Measurements from ENCODE around the gene HK3. TPM values are rescaled to one million over a fixed set of nuclear protein-coding genes. Genes with fewer than 3 reads are reported as not detected.
A peak's percentile ranks its signal among the peaks of the same experiment; 100 is the strongest.

HK3 gene
- total and polyA plus RNA-seq, 2 experiments from 2014 or later = not detected

GRCh38 chr5:176845392-176845713, 53.8 kb downstream of the HK3 start:
- no peak overlapping the region for H3K4me2 ChIP-seq

GRCh38 chr5:176844706-176845391, 54.3 kb downstream of the HK3 start:
- Mint-ChIP-seq H3K4me1 (peaks cover 13% of the 10 kb centered on the region), H3K36me3 (ENCODE audit: low read depth) (no peaks in the 10 kb centered on the region), H3K9me3 (no peaks in the 10 kb centered on the region; the same call in 1 of the 3 replicates), H3K4me3 (no peak overlapping the region), H3K27me3 (ENCODE audit: insufficient read depth, low read depth, poor library complexity) (peaks cover 10% of the 10 kb centered on the region), H3K27ac (no peak overlapping the region; the same call in 1 of the 2 replicates)
- ATAC-seq = no peak
- no peak overlapping the region for H2AFZ ChIP-seq
- no peak overlapping the region for H3K4me3 ChIP-seq
- no peaks in the 10 kb centered on the region for H3K9me2 ChIP-seq (ENCODE audit: insufficient read depth)
- no peak overlapping the region for H3K27ac ChIP-seq (ENCODE audit: low read depth)
- no peak for DNase-seq (ENCODE audit: low spot score)
- H3K4me2 ChIP-seq = no peak overlapping the region
- no peaks in the 10 kb centered on the region for H3K36me3 ChIP-seq (ENCODE audit: insufficient read depth)
- H3F3A ChIP-seq (replicated peaks; ENCODE audit: low read depth) = no peaks in the 10 kb centered on the region
- no peaks in the 10 kb centered on the region for H3K79me2 ChIP-seq (replicated peaks; ENCODE audit: insufficient read depth)
- peaks cover 3% of the 10 kb centered on the region; the same call in 1 of the 2 replicates for H3K4me1 ChIP-seq (ENCODE audit: insufficient read depth)
- no peaks in the 10 kb centered on the region; the same call in 1 of the 2 replicates for H4K20me1 ChIP-seq (replicated peaks; ENCODE audit: insufficient read depth)
- H3K27me3 ChIP-seq (ENCODE audit: insufficient read depth) = no peaks in the 10 kb centered on the region
- TF ChIP-seq ETS1 (IDR thresholded peaks at IDR 0.05) (no peak), CREB1 (CRISPR knock-in tag; IDR thresholded peaks at IDR 0.05; ENCODE audit: low read depth) (no peak), CTCF (conservative IDR thresholded peaks at IDR 0.05; ENCODE audit: low read depth in 2 of 2) (no peak), STAT1 (IDR thresholded peaks at IDR 0.05; ENCODE audit: unreplicated experiment) (no peak), NANOG (IDR thresholded peaks at IDR 0.05; ENCODE audit: borderline replicate concordance) (no peak), JUNB (IDR thresholded peaks at IDR 0.05; ENCODE audit: unreplicated experiment) (no peak), POLR2AphosphoS5 (IDR thresholded peaks at IDR 0.05; ENCODE audit: low read depth) (no peak), REST (IDR thresholded peaks at IDR 0.05; ENCODE audit: unreplicated experiment) (no peak), EZH2 (IDR thresholded peaks at IDR 0.05; ENCODE audit: low read depth, unreplicated experiment) (no peak), ZNF114 (CRISPR knock-in tag; IDR thresholded peaks at IDR 0.05) (no peak)

More at GRCh38 chr5:176845392-176845713, 53.8 kb downstream of the HK3 start:
- no peak; the same call in 1 of the 3 replicates for ATAC-seq
- Histone ChIP-seq H2AFZ (no peak overlapping the region), H3K4me3 (no peak overlapping the region), H3K27ac (ENCODE audit: low read depth) (no peak overlapping the region), H3F3A (replicated peaks; ENCODE audit: low read depth) (no peaks in the 10 kb centered on the region), H3K27me3 (ENCODE audit: insufficient read depth) (no peaks in the 10 kb centered on the region), H3K4me1 (ENCODE audit: insufficient read depth) (peaks cover under 1% of the 10 kb centered on the region; the same call in 1 of the 2 replicates), H3K79me2 (replicated peaks; ENCODE audit: insufficient read depth) (no peaks in the 10 kb centered on the region), H3K36me3 (ENCODE audit: insufficient read depth) (no peaks in the 10 kb centered on the region), H3K9me2 (ENCODE audit: insufficient read depth) (no peaks in the 10 kb centered on the region), H4K20me1 (replicated peaks; ENCODE audit: insufficient read depth) (no peaks in the 10 kb centered on the region; the same call in 1 of the 2 replicates)
- no peak overlapping the region for H3K4me3 Mint-ChIP-seq
- H3K4me1 Mint-ChIP-seq = peaks cover 8% of the 10 kb centered on the region
- H3K27me3 Mint-ChIP-seq (ENCODE audit: insufficient read depth, low read depth, poor library complexity) = peaks cover 5% of the 10 kb centered on the region
- no peaks in the 10 kb centered on the region; the same call in 2 of the 3 replicates for H3K9me3 Mint-ChIP-seq
- TF ChIP-seq STAT1 (IDR thresholded peaks at IDR 0.05; ENCODE audit: unreplicated experiment) = no peak
- peak in 1 of 2 experiments; percentile 8; a peak in 1 of 4 replicates for TF ChIP-seq CTCF (conservative IDR thresholded peaks at IDR 0.05; ENCODE audit: low read depth in 2 of 2)
- DNase-seq (ENCODE audit: low spot score) = no peak
- H3K27ac Mint-ChIP-seq = no peak overlapping the region
- no peaks in the 10 kb centered on the region for H3K36me3 Mint-ChIP-seq (ENCODE audit: low read depth)
